Measurements from ENCODE around the gene ZNF839. TPM values are rescaled to one million over a fixed set of nuclear protein-coding genes. Genes with fewer than 3 reads are reported as not detected.

Gene ZNF839
- total RNA-seq: 7.0 and 9.0 TPM in 2 replicates

GRCh38 chr14:102319351-102320032 lies at the start of gene ZNF839:
Gene ZNF839 (plus strand): TSS chr14:102319746. CDS start chr14:102319766, 20 bp downstream.

GRCh38 chr14:102304611-102305506 lies 14.7 kb upstream of the ZNF839 start, which contains the start of gene MOK:
Gene MOK (minus strand): TSS chr14:102305164. CDS start chr14:102304968, 196 bp downstream.

GRCh38 chr14:102362545-102363181 lies 43.1 kb downstream of the ZNF839 start, which contains the start of the genes CINP and TECPR2:
Gene CINP (minus strand): TSS chr14:102362890. CDS start chr14:102362851, 39 bp downstream.
Gene TECPR2 (plus strand): TSS chr14:102362941. CDS start chr14:102376722, 13,781 bp downstream.

Other genes with a start within 250 kb of the ZNF839 start
- gene HSP90AA1, start 232.7 kb upstream of the ZNF839 start, total RNA-seq: 173 and 252 TPM in 2 replicates
- gene WDR20, start 179.8 kb upstream of the ZNF839 start, total RNA-seq: 18.7 and 21.6 TPM in 2 replicates
- 9.8 and 10.2 TPM in 2 replicates for gene MOK, start 14.6 kb upstream of the ZNF839 start, total RNA-seq
- gene CINP, start 43.1 kb downstream of the ZNF839 start, total RNA-seq: 25.5 and 41.1 TPM in 2 replicates
- gene TECPR2, start 43.2 kb downstream of the ZNF839 start, total RNA-seq: 19.6 and 23.0 TPM in 2 replicates
- gene ANKRD9, start 190.0 kb downstream of the ZNF839 start, total RNA-seq: 9.8 and 33.2 TPM in 2 replicates

Data from placental epithelial cell (primary cell).